Measurements from ENCODE around the gene NDUFA6. TPM values are rescaled to one million over a fixed set of nuclear protein-coding genes. Genes with fewer than 3 reads are reported as not detected.

The NDUFA6 gene
- polyA plus RNA-seq, 2 of the 4 experiments (the other 2 are of a cell fraction) = 79.1 to 99.0 TPM

DNA sequence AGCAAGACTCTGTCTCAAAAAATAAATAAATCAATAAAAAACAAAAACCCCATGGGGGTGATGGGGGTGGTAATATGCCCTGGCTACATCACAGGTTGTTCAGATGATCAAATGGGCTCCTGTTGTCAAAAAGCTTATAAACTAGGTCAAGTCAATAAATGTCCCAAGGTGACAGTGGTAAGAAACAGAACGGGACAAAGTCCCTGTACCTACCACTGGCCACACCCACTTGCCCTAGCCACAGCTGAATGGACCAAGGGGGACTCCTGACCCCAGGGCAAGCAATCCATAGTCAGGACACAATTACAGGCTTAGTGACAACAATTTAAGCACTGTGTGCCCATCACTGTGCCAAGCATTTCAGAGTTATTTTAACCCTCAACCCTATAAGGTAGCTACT, 25.9 kb downstream of the NDUFA6 start:
- Histone ChIP-seq H3K4me2 (no peak overlapping the region), H3K4me3 (no peak overlapping the region), H3K27ac (no peak overlapping the region), H3K9me3 (no peaks in the 10 kb centered on the region), H3K4me1 (no peaks in the 10 kb centered on the region)
- ATAC-seq (no peak), FAIRE-seq (no peak), DNase-seq (ENCODE audit: low read depth in 1 of 2, low spot score in 1 of 2) (no peak)
- ChIA-PET CTCF (no interaction called here), POLR2A (no interaction called here)
- 92% methylated on average over 1 of the region's 1 CpG for WGBS (ENCODE audit: missing lambda C conversion rate)
- TF ChIP-seq NR3C1 (IDR thresholded peaks at IDR 0.05) (no peak), BHLHE40 (IDR thresholded peaks at IDR 0.05; ENCODE audit: low read depth, low read length) (no peak), HOXB5 (CRISPR knock-in tag; IDR thresholded peaks at IDR 0.05) (no peak), EHF (CRISPR knock-in tag; IDR thresholded peaks at IDR 0.05) (no peak), MAZ (IDR thresholded peaks at IDR 0.05; ENCODE audit: borderline replicate concordance, low read depth, low read length) (no peak), ZFP36 (IDR thresholded peaks at IDR 0.05; ENCODE audit: borderline replicate concordance, partially characterized antibody) (no peak)
- TF ChIP-seq, protein P1, sequence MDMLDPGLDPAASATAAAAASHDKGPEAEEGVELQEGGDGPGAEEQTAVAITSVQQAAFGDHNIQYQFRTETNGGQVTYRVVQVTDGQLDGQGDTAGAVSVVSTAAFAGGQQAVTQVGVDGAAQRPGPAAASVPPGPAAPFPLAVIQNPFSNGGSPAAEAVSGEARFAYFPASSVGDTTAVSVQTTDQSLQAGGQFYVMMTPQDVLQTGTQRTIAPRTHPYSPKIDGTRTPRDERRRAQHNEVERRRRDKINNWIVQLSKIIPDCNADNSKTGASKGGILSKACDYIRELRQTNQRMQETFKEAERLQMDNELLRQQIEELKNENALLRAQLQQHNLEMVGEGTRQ (IDR thresholded peaks at IDR 0.05) = no peak

DNA sequence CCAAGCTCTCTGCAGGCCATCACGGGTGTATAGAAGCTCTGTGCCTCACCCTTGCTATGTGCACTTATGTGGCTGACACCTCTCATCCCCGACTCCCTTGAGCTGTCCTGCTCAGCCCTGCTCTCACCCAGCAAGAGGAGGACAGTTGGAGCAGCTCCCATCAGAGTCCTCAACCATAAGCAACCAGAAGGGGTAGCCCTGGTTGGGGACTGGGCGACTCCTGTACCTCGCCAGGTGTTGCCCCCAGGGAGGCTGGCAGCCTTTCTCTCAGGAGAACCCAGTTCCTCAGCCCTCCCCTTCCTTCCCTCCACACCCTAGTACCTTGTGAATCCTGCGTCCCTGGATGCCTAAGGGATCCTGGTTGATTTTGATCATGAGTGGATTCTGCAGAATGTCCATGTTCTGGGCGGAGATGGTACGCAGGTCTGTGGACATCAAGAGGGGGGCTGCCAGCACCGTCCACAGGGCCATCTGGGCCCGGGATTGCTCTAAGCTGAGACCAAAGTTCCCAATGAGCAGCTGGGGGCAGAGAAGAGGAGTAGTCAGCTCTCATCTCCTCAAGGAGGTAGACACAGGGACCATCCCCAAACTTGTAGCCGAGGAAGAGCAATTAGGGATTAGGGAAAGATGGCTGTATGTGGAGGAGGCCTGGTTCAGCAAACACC, 27.9 kb downstream of the NDUFA6 start:
- ATAC-seq (no peak), FAIRE-seq (no peak), DNase-seq (ENCODE audit: low read depth in 1 of 2, low spot score in 1 of 2) (no peak)
- H3K27ac ChIP-seq = no peak overlapping the region
- TF ChIP-seq ZNF302 (CRISPR knock-in tag; IDR thresholded peaks at IDR 0.05) = no peak
- TF ChIP-seq ZC3H11A (IDR thresholded peaks at IDR 0.05) = no peak
- TF ChIP-seq KDM1A (IDR thresholded peaks at IDR 0.05; ENCODE audit: low read depth) = no peak
- no peak for TF ChIP-seq MYC (IDR thresholded peaks at IDR 0.05; ENCODE audit: borderline replicate concordance, low read length)
- TF ChIP-seq ZFP36 (IDR thresholded peaks at IDR 0.05; ENCODE audit: borderline replicate concordance, partially characterized antibody) = no peak
- TF ChIP-seq, protein P2, sequence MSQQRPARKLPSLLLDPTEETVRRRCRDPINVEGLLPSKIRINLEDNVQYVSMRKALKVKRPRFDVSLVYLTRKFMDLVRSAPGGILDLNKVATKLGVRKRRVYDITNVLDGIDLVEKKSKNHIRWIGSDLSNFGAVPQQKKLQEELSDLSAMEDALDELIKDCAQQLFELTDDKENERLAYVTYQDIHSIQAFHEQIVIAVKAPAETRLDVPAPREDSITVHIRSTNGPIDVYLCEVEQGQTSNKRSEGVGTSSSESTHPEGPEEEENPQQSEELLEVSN (IDR thresholded peaks at IDR 0.05; ENCODE audit: borderline replicate concordance, low read depth) = no peak
- TF ChIP-seq RAD21 (conservative IDR thresholded peaks at IDR 0.05 in 1 of 2, IDR thresholded peaks at IDR 0.05 in 1 of 2) = no peak
- no peak for TF ChIP-seq CHD4 (IDR thresholded peaks at IDR 0.05; ENCODE audit: borderline replicate concordance)
- TF ChIP-seq NPAS2 (CRISPR knock-in tag; IDR thresholded peaks at IDR 0.05; ENCODE audit: borderline replicate concordance) = no peak
- TF ChIP-seq TP53 (CRISPR knock-in tag; IDR thresholded peaks at IDR 0.05) = no peak
- no peak for TF ChIP-seq RFX5 (IDR thresholded peaks at IDR 0.05)
- TF ChIP-seq JUNB (IDR thresholded peaks at IDR 0.05) = no peak
- TF ChIP-seq POLR2AphosphoS2 (conservative IDR thresholded peaks at IDR 0.05; ENCODE audit: low read length) = no peak
- TF ChIP-seq, protein P3, sequence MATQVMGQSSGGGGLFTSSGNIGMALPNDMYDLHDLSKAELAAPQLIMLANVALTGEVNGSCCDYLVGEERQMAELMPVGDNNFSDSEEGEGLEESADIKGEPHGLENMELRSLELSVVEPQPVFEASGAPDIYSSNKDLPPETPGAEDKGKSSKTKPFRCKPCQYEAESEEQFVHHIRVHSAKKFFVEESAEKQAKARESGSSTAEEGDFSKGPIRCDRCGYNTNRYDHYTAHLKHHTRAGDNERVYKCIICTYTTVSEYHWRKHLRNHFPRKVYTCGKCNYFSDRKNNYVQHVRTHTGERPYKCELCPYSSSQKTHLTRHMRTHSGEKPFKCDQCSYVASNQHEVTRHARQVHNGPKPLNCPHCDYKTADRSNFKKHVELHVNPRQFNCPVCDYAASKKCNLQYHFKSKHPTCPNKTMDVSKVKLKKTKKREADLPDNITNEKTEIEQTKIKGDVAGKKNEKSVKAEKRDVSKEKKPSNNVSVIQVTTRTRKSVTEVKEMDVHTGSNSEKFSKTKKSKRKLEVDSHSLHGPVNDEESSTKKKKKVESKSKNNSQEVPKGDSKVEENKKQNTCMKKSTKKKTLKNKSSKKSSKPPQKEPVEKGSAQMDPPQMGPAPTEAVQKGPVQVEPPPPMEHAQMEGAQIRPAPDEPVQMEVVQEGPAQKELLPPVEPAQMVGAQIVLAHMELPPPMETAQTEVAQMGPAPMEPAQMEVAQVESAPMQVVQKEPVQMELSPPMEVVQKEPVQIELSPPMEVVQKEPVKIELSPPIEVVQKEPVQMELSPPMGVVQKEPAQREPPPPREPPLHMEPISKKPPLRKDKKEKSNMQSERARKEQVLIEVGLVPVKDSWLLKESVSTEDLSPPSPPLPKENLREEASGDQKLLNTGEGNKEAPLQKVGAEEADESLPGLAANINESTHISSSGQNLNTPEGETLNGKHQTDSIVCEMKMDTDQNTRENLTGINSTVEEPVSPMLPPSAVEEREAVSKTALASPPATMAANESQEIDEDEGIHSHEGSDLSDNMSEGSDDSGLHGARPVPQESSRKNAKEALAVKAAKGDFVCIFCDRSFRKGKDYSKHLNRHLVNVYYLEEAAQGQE (IDR thresholded peaks at IDR 0.05) = no peak
- TF ChIP-seq HOXA7 (CRISPR knock-in tag; IDR thresholded peaks at IDR 0.05) = no peak
- TF ChIP-seq FOXS1 (CRISPR knock-in tag; IDR thresholded peaks at IDR 0.05) = no peak
- TF ChIP-seq HEYL (CRISPR knock-in tag; IDR thresholded peaks at IDR 0.05) = no peak
- TF ChIP-seq FOSL2 (IDR thresholded peaks at IDR 0.05) = no peak
- TF ChIP-seq FOSL2 (CRISPR knock-in tag; IDR thresholded peaks at IDR 0.05) = no peak
- TF ChIP-seq KDM5A (IDR thresholded peaks at IDR 0.05) = no peak
- WGBS (ENCODE audit: missing lambda C conversion rate) = 85% methylated on average over 10 of the region's 10 CpGs
- no peak overlapping the region for H3K4me2 ChIP-seq
- CTCF ChIA-PET = interaction anchor here (1.0 to 1.1 kb wide), 2 partner anchors 16 to 103 kb away, joined by 3 to 5 read pairs; no protein-coding TSS in a partner anchor
- H3K4me3 ChIP-seq = no peak overlapping the region
- H3K4me1 ChIP-seq = no peaks in the 10 kb centered on the region
- 0 out of 3 replicates have a peak, but pooled peaks cover 5% of the 10 kb centered on the region for H3K9me3 ChIP-seq
- POLR2A ChIA-PET = no interaction called here

Data from A549 (cell line).